CD4-positive, alpha-beta memory T cell (primary cell): ENCODE data around the gene MYO18A. TPM values are rescaled to one million over a fixed set of nuclear protein-coding genes. Genes with fewer than 3 reads are reported as not detected.

Experiments
- CTCF ChIA-PET: fragments of 350-600 bp; sonication (Branson Sonifier 250); formaldehyde crosslinking; loops from one replicate; lab custom pipeline; 2021; ENCODE audit warnings: inconsistent platforms; ENCODE audit not compliant: partially characterized antibody; lab: Charles Lee
- POLR2A ChIA-PET: fragments of 350-600 bp; sonication (Branson Sonifier 250); formaldehyde crosslinking; loops from one replicate; lab custom pipeline; 2021; ENCODE audit not compliant: partially characterized antibody; lab: Charles Lee
- DNase-seq, 5 donors: peaks; one replicate each; pipeline versions ENCODE4 v3.0.0 to v3.0.0-alpha.2; 2020 to 2022; ENCODE audit warnings: mixed read lengths in 1 of 5
- H3K27ac ChIP-seq: one replicate; pipeline ENCODE4 v1.7.0; 2013; ENCODE audit warnings: low read depth, low read length
- H3K27me3 ChIP-seq: 2 replicates; pipeline ENCODE4 v1.7.0; 2013; ENCODE audit warnings: mild to moderate bottlenecking, low read length, moderate library complexity; ENCODE audit not compliant: insufficient read depth
- H3K36me3 ChIP-seq: 2 replicates; pipeline ENCODE4 v1.7.0; 2013; ENCODE audit warnings: mild to moderate bottlenecking, low read length, moderate library complexity; ENCODE audit not compliant: insufficient read depth
- H3K4me1 ChIP-seq: 2 replicates; pipeline ENCODE4 v1.7.0; 2013; ENCODE audit warnings: mild to moderate bottlenecking, low read length, moderate library complexity; ENCODE audit not compliant: insufficient read depth
- H3K4me3 ChIP-seq, 2 donors: one replicate each; pipeline ENCODE4 v1.7.0; 2013; ENCODE audit warnings: low read length in 2 of 2, mild to moderate bottlenecking in 1 of 2
- H3K9me3 ChIP-seq, 2 donors: one replicate each; pipeline ENCODE4 v1.7.0; 2013; ENCODE audit warnings: low read length in 2 of 2, control low read depth in 1 of 2; ENCODE audit not compliant: control insufficient read depth in 1 of 2
- H3K27ac Mint-ChIP-seq, 7 donors: one replicate each; pipeline ENCODE4 v1.8.0; 2020 to 2021; ENCODE audit warnings: mixed read lengths in 7 of 7, mild to moderate bottlenecking in 6 of 7, inconsistent platforms in 3 of 7, moderate library complexity in 3 of 7
- H3K27me3 Mint-ChIP-seq, 2 donors: one replicate each; pipeline ENCODE4 v1.8.0; 2020 to 2021; ENCODE audit warnings: mixed read lengths in 2 of 2
- H3K36me3 Mint-ChIP-seq, 2 donors: one replicate each; pipeline ENCODE4 v1.8.0; 2020 to 2021; ENCODE audit warnings: mixed read lengths in 2 of 2, inconsistent platforms in 1 of 2, mild to moderate bottlenecking in 1 of 2
- H3K4me1 Mint-ChIP-seq, 4 donors: one replicate each; pipeline ENCODE4 v1.8.0; 2020 to 2021; ENCODE audit warnings: mixed read lengths in 4 of 4, mild to moderate bottlenecking in 1 of 4
- H3K4me3 Mint-ChIP-seq, 8 donors: one replicate each; pipeline ENCODE4 v1.8.0; 2020 to 2021; ENCODE audit warnings: mixed read lengths in 8 of 8, mild to moderate bottlenecking in 7 of 8, moderate library complexity in 6 of 8, inconsistent platforms in 3 of 8
- H3K9me3 Mint-ChIP-seq, 8 donors: one replicate each; pipeline ENCODE4 v1.8.0; 2020 to 2021; ENCODE audit warnings: mixed read lengths in 8 of 8, mild to moderate bottlenecking in 5 of 8, inconsistent platforms in 3 of 8, moderate library complexity in 1 of 8
- intact Hi-C: fragments of 100-400 bp; cut with micrococcal nuclease; formaldehyde crosslinking; loops from one replicate; pipeline ENCODE4 v1.15.1; 2023
- polyA plus RNA-seq, 2 donors: library from polyadenylated mRNA; unstranded; fragments of 300-500 nt; fragmentation: Illumina TruSeq; gene quantifications; one replicate each; pipeline ENCODE4 v1.2.3, GENCODE V29; 2021
- total RNA-seq, 2 experiments: library from RNA; stranded (reverse); gene quantifications; one replicate each; pipeline ENCODE4 v1.2.3, GENCODE V29; 2021

MYO18A gene
- total and polyA plus RNA-seq, 4 experiments from 2014 or later: 6.0 to 136 (median 89.5) TPM

DNA sequence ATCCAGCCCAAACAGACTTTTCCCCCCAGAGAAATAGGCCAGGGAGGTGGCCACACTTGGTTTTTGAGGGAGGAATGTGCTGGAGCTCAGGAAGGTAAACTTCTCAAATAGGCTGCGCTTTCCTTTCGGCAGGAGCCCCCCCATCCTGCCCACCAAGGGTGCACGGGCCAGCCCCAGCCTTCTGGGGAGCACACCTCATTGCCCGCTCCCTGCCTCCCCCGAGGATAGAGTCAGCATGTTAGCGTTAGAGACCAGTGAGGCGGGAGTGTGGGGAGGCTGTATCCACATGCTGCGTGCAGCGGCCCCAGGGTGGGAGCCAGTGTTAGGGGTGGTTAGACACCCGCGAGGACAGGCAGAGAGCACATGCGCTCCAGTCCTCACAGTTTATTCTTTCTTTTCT, 95.0 kb downstream of the MYO18A start:
- CTCF ChIA-PET: interaction anchor here (2.0 kb wide), 1 partner anchor 120 kb away, joined by 5 read pairs; no protein-coding TSS in a partner anchor
- H3K27me3 Mint-ChIP-seq: no peaks in the 10 kb centered on the region
- H3K36me3 Mint-ChIP-seq: peaks cover 61 to 76% of the 10 kb centered on the region in 2 donors

GRCh38 chr17:29084541-29085146, 95.6 kb downstream of the MYO18A start:
- no peaks in the 10 kb centered on the region for H3K9me3 Mint-ChIP-seq
- no peaks in the 10 kb centered on the region for H3K4me1 ChIP-seq
- H3K9me3 ChIP-seq: no peaks in the 10 kb centered on the region
- H3K36me3 ChIP-seq: peaks cover 63% of the 10 kb centered on the region
- peaks cover 61 to 74% of the 10 kb centered on the region in 2 donors for H3K36me3 Mint-ChIP-seq
- H3K27me3 ChIP-seq: no peaks in the 10 kb centered on the region
- ChIA-PET CTCF (interaction anchor here (1.5 to 2.0 kb wide), 2 partner anchors 32 to 119 kb away, joined by 5 to 6 read pairs; no protein-coding TSS in a partner anchor), POLR2A (no interaction called here)
- DNase-seq: no peak
- peak overlapping the region in 1 of 8 donors; percentile 31 for H3K4me3 Mint-ChIP-seq
- no peak overlapping the region for H3K27ac Mint-ChIP-seq
- no peak overlapping the region for H3K27ac ChIP-seq
- H3K27me3 Mint-ChIP-seq: no peaks in the 10 kb centered on the region
- no peaks in the 10 kb centered on the region for H3K4me1 Mint-ChIP-seq
- no peak overlapping the region for H3K4me3 ChIP-seq
- intact Hi-C loops: no loop called here

More for the DNA sequence above, 95.0 kb downstream of the MYO18A start:
- H3K36me3 ChIP-seq: peaks cover 69% of the 10 kb centered on the region
- intact Hi-C loops: no loop called here
- DNase-seq: no peak
- POLR2A ChIA-PET: no interaction called here
- no peaks in the 10 kb centered on the region for H3K27me3 ChIP-seq
- no peak overlapping the region for H3K27ac Mint-ChIP-seq
- no peaks in the 10 kb centered on the region for H3K4me1 Mint-ChIP-seq
- H3K4me3 Mint-ChIP-seq: no peak overlapping the region
- no peak overlapping the region for H3K4me3 ChIP-seq
- H3K9me3 Mint-ChIP-seq: no peaks in the 10 kb centered on the region
- H3K4me1 ChIP-seq: no peaks in the 10 kb centered on the region
- H3K27ac ChIP-seq: no peak overlapping the region
- H3K9me3 ChIP-seq: no peaks in the 10 kb centered on the region

GRCh38 chr17:29080965-29081364, 99.2 kb downstream of the MYO18A start:
- DNase-seq: no peak
- CTCF ChIA-PET: no interaction called here
- Mint-ChIP-seq H3K27me3 (no peaks in the 10 kb centered on the region), H3K27ac (peak overlapping the region in 1 of 7 donors; percentile 48), H3K36me3 (peaks cover 31 to 71% of the 10 kb centered on the region in 2 donors), H3K4me3 (no peak overlapping the region), H3K4me1 (no peaks in the 10 kb centered on the region), H3K9me3 (no peaks in the 10 kb centered on the region)
- Histone ChIP-seq H3K4me3 (no peak overlapping the region), H3K36me3 (peaks cover 39% of the 10 kb centered on the region), H3K27me3 (no peaks in the 10 kb centered on the region), H3K9me3 (no peaks in the 10 kb centered on the region), H3K4me1 (no peaks in the 10 kb centered on the region), H3K27ac (no peak overlapping the region)
- intact Hi-C loops: no loop called here
- POLR2A ChIA-PET: no interaction called here

DNA sequence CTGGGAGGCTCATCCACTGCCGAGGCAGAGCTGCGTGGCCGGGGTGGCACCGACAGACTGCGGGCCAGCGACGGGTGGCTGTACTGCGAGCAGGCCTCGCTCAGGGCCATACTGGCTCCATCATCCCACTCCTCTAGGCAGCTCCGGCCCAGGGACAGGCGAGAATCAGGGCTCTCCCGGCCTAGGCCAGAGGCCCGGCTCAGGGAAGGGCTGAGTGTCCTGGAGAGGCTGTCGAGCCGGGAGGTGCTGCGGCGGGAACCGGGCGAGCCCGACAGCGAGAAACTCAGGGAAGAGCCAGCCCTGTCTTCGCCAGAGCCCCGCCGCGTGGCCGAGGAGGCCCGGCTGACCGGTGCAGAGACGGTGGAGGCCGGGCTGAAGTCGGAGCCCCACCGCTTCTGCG, 99.9 kb downstream of the MYO18A start:
- no peak overlapping the region for H3K27ac ChIP-seq
- Mint-ChIP-seq H3K4me3 (no peak overlapping the region), H3K36me3 (peaks cover 29 to 71% of the 10 kb centered on the region in 2 donors), H3K9me3 (no peaks in the 10 kb centered on the region), H3K27ac (no peak overlapping the region), H3K4me1 (no peaks in the 10 kb centered on the region), H3K27me3 (no peaks in the 10 kb centered on the region)
- no peaks in the 10 kb centered on the region for H3K4me1 ChIP-seq
- POLR2A ChIA-PET: no interaction called here
- CTCF ChIA-PET: no interaction called here
- no peaks in the 10 kb centered on the region for H3K27me3 ChIP-seq
- no peak overlapping the region for H3K4me3 ChIP-seq
- no peak for DNase-seq
- H3K36me3 ChIP-seq: peaks cover 34% of the 10 kb centered on the region
- H3K9me3 ChIP-seq: no peaks in the 10 kb centered on the region
- intact Hi-C loops: no loop called here

- no peaks in the 10 kb centered on the region for H3K27me3 ChIP-seq
- H3K27ac ChIP-seq: no peak overlapping the region
- H3K4me3 Mint-ChIP-seq: no peak overlapping the region
- peaks cover 29% of the 10 kb centered on the region for H3K36me3 ChIP-seq
- ChIA-PET POLR2A (no interaction called here), CTCF (interaction anchor here (1.7 kb wide), 1 partner anchor 114 kb away, joined by 9 read pairs; no protein-coding TSS in a partner anchor)
- no peaks in the 10 kb centered on the region for H3K27me3 Mint-ChIP-seq
- H3K9me3 ChIP-seq: no peaks in the 10 kb centered on the region
- intact Hi-C loops: no loop called here
- no peak overlapping the region for H3K27ac Mint-ChIP-seq
- H3K4me1 Mint-ChIP-seq: no peaks in the 10 kb centered on the region
- no peaks in the 10 kb centered on the region for H3K9me3 Mint-ChIP-seq
- no peaks in the 10 kb centered on the region for H3K4me1 ChIP-seq
- peaks cover 29 to 67% of the 10 kb centered on the region in 2 donors for H3K36me3 Mint-ChIP-seq
- DNase-seq: no peak
- H3K4me3 ChIP-seq: no peak overlapping the region
Observed at GRCh38 chr17:29079887-29080286, 100.3 kb downstream of the MYO18A start.

DNA sequence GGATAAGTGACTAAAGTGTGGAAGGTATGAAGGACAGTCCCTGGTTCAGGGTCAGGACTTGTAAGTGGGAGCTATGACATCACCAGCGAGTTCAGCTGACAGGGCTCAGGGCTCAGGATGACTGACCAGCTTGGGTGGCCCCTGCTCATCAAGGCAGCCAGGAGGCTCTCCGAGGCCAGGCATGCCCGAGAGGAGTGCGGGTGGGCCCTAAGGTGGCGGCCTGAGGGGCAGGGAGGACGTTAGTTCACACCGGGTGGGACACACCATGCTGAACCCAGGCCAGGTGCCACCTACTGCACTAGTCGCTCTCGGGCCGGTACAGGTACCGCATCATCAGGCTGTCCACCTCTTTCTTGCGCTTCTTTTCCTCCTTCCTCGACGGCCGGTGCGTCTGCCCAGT, 100.8 kb downstream of the MYO18A start:
- H3K4me1 Mint-ChIP-seq: no peaks in the 10 kb centered on the region
- DNase-seq: no peak
- Histone ChIP-seq H3K36me3 (peaks cover 28% of the 10 kb centered on the region), H3K27me3 (no peaks in the 10 kb centered on the region), H3K9me3 (no peaks in the 10 kb centered on the region), H3K27ac (no peak overlapping the region), H3K4me1 (no peaks in the 10 kb centered on the region), H3K4me3 (no peak overlapping the region)
- no peaks in the 10 kb centered on the region for H3K27me3 Mint-ChIP-seq
- ChIA-PET POLR2A (interaction anchor here (1.4 kb wide), 1 partner anchor 15 kb away, joined by 4 read pairs; no protein-coding TSS in a partner anchor), CTCF (interaction anchor here (0.8 to 1.7 kb wide), 2 partner anchors 33 to 114 kb away, joined by 3 to 9 read pairs; no protein-coding TSS in a partner anchor)
- no peak overlapping the region for H3K27ac Mint-ChIP-seq
- H3K36me3 Mint-ChIP-seq: peaks cover 29 to 63% of the 10 kb centered on the region in 2 donors
- no peak overlapping the region for H3K4me3 Mint-ChIP-seq
- no peaks in the 10 kb centered on the region for H3K9me3 Mint-ChIP-seq
- intact Hi-C loops: no loop called here

- ChIA-PET POLR2A (interaction anchor here (1.4 kb wide), 1 partner anchor 16 kb away, joined by 4 read pairs; no protein-coding TSS in a partner anchor), CTCF (interaction anchor here (0.8 to 1.7 kb wide), 3 partner anchors 34 to 113 kb away, joined by 3 to 9 read pairs (median 3); no protein-coding TSS in a partner anchor)
- DNase-seq: no peak
- no peaks in the 10 kb centered on the region for H3K9me3 Mint-ChIP-seq
- H3K36me3 ChIP-seq: peaks cover 23% of the 10 kb centered on the region
- H3K27ac Mint-ChIP-seq: peak overlapping the region in 1 of 7 donors; percentile 35
- H3K27me3 ChIP-seq: no peaks in the 10 kb centered on the region
- no peaks in the 10 kb centered on the region for H3K9me3 ChIP-seq
- H3K36me3 Mint-ChIP-seq: peaks cover 19 to 53% of the 10 kb centered on the region in 2 donors
- no peak overlapping the region for H3K27ac ChIP-seq
- no peaks in the 10 kb centered on the region for H3K4me1 Mint-ChIP-seq
- H3K4me1 ChIP-seq: no peaks in the 10 kb centered on the region
- no peak overlapping the region for H3K4me3 ChIP-seq
- H3K4me3 Mint-ChIP-seq: no peak overlapping the region
- no peaks in the 10 kb centered on the region for H3K27me3 Mint-ChIP-seq
- intact Hi-C loops: no loop called here
Observed at GRCh38 chr17:29078183-29079045, 101.8 kb downstream of the MYO18A start.
